K562 (cell line): ENCODE measurements around the gene DPP10.

Experiments used
- BCLAF1 ChIP-seq, 2 experiments: fragments of 450-650 bp in 1 of 2; IDR thresholded peaks; 2 replicates each; pipeline ENCODE4 v1.6.1; 2011 to 2017; ENCODE audit warnings: low read depth in 2 of 2, antibody characterized with exemption in 1 of 2, borderline replicate concordance in 1 of 2, low read length in 1 of 2, mild to moderate bottlenecking in 1 of 2, mixed read lengths in 1 of 2; ENCODE audit not compliant: control insufficient read depth in 1 of 2
- CBFA2T3 ChIP-seq: fragments of 450-650 bp; IDR thresholded peaks from 2 replicates; pipeline ENCODE4 v1.6.1; 2017
- CREB5 ChIP-seq: fragments of 250-450 bp; sonication (Bioruptor Pico); IDR thresholded peaks from 2 replicates; pipeline ENCODE4 v1.5.0; 2020; ENCODE audit warnings: mild to moderate bottlenecking
- ELF4 ChIP-seq: fragments of 450-650 bp; formaldehyde crosslinking; IDR thresholded peaks from 2 replicates; pipeline ENCODE4 v1.4.0; 2022; ENCODE audit warnings: missing genetic modification characterization
- EZH2 ChIP-seq: IDR thresholded peaks from 2 replicates; pipeline ENCODE4 v1.6.1; 2012; ENCODE audit warnings: low read depth, mild to moderate bottlenecking, inconsistent platforms, low read length, borderline replicate concordance
- FOS ChIP-seq: IDR thresholded peaks from 3 replicates; pipeline ENCODE4 v1.6.1; 2011; ENCODE audit not compliant: insufficient read length; ENCODE audit errors: extremely low read depth
- JUND ChIP-seq, 2 experiments: IDR thresholded peaks; 2 replicates in 1 of 2; 3 replicates in 1 of 2; pipeline ENCODE4 v1.6.1; 2011; ENCODE audit warnings: borderline replicate concordance in 2 of 2, low read depth in 2 of 2, low read length in 2 of 2, improper control_type of control experiment in 1 of 2, missing biosample characterization in 1 of 2, missing genetic modification characterization in 1 of 2, missing genetic modification reagents in 1 of 2
- MAZ ChIP-seq, 2 experiments: fragments of 450-650 bp in 1 of 2; sonication (generic) in 1 of 2; formaldehyde crosslinking; IDR thresholded peaks in 1 of 2; conservative IDR thresholded peaks in 1 of 2; 2 replicates each; pipeline versions ENCODE4 v1.4.0 to v1.5.0; 2020; ENCODE audit warnings: mild to moderate bottlenecking in 1 of 2, missing genetic modification reagents in 1 of 2
- PHF8 ChIP-seq: fragments of 200-600 bp; sonication (generic); IDR thresholded peaks from 2 replicates; pipeline ENCODE4 v1.6.1; 2012; ENCODE audit warnings: mixed run types, mild to moderate bottlenecking, inconsistent platforms, low read length, moderate library complexity, borderline replicate concordance
- SNIP1 ChIP-seq: fragments of 450-650 bp; IDR thresholded peaks from 2 replicates; pipeline ENCODE4 v1.7.1; 2017; ENCODE audit warnings: low read depth, mild to moderate bottlenecking
- USF1 ChIP-seq: sonication (generic); formaldehyde crosslinking; IDR thresholded peaks from 2 replicates; pipeline ENCODE4 v1.9.0; 2022; ENCODE audit warnings: mild to moderate bottlenecking, missing genetic modification reagents
- ZNF274 ChIP-seq: IDR thresholded peaks from 2 replicates; pipeline ENCODE4 v1.6.1; 2011; ENCODE audit warnings: low read depth, mild to moderate bottlenecking, low read length, moderate library complexity, borderline replicate concordance

GRCh38 chr2:114864901-114865300 is 422.5 kb downstream of the DPP10 start:
- no peak for TF ChIP-seq CBFA2T3
- no peak for TF ChIP-seq FOS
- no peak for TF ChIP-seq EZH2
- no peak for TF ChIP-seq ELF4
- TF ChIP-seq SNIP1, result no peak
- no peak for TF ChIP-seq BCLAF1 (IDR thresholded peaks at IDR 0.05; ENCODE audit: borderline replicate concordance in 1 of 2, control insufficient read depth in 1 of 2, low read depth in 2 of 2, low read length in 1 of 2)
- no peak for TF ChIP-seq USF1 (CRISPR knock-in tag)
- no peak for TF ChIP-seq ZNF274
- TF ChIP-seq MAZ (CRISPR knock-in tag; conservative IDR thresholded peaks at IDR 0.05 in 1 of 2, IDR thresholded peaks at IDR 0.05 in 1 of 2), result no peak
- TF ChIP-seq JUND (IDR thresholded peaks at IDR 0.05; ENCODE audit: borderline replicate concordance, low read depth, low read length), result no peak
- no peak for TF ChIP-seq JUND (tag; IDR thresholded peaks at IDR 0.05; ENCODE audit: borderline replicate concordance, low read depth, low read length)
- no peak for TF ChIP-seq PHF8
- no peak for TF ChIP-seq CREB5 (CRISPR knock-in tag)
